Measurements from ENCODE around the gene ANK3.

DNA sequence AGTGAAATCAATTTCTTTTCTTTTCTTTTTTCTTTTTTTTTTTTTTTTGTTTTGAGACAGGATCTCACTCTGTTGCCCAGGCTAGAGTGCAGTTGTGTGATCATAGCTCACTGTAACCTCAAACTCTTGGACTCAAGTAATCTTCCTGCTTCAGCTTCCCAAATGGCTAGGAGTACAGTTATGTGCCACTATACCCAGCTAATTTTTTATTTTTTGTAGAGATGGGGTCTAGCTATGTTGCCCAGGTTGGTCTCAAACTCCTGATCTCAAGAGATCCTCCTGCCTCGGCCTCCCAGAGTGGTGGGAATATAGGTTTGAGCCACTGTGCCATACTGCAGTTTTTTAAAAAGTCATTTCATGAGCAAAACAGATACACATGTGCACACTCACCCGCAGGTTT, 79.8 kb downstream of the ANK3 start:
- TF ChIP-seq, protein P1, sequence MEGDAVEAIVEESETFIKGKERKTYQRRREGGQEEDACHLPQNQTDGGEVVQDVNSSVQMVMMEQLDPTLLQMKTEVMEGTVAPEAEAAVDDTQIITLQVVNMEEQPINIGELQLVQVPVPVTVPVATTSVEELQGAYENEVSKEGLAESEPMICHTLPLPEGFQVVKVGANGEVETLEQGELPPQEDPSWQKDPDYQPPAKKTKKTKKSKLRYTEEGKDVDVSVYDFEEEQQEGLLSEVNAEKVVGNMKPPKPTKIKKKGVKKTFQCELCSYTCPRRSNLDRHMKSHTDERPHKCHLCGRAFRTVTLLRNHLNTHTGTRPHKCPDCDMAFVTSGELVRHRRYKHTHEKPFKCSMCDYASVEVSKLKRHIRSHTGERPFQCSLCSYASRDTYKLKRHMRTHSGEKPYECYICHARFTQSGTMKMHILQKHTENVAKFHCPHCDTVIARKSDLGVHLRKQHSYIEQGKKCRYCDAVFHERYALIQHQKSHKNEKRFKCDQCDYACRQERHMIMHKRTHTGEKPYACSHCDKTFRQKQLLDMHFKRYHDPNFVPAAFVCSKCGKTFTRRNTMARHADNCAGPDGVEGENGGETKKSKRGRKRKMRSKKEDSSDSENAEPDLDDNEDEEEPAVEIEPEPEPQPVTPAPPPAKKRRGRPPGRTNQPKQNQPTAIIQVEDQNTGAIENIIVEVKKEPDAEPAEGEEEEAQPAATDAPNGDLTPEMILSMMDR (IDR thresholded peaks at IDR 0.05): no peak
- no peak for TF ChIP-seq POLR2A (IDR thresholded peaks at IDR 0.05)

Measured in testis (tissue), 2 donors.